ENCODE data around the gene CCDC54.

The CCDC54 gene

DNA sequence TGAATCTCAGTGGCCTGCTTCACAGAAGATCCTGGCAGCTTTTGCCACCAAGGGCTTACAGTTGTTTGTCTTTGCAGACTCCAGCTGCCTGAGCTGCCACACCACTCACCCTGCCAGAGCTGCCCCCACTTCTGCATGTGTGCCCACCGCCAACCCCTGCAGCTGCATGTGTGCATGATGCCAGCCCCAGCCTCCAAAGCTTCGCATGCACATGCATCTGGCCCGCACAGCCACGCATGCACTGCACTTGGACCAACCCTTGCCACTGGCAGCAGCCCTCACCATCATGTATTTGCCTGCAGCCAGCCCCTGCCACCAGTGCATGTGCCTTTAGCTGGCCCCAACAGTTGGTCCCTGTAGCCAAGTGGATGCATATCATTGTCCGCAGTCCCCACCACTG lies 31.3 kb downstream of the CCDC54 start:
- no peak for DNase-seq
- H3K27ac ChIP-seq (ENCODE audit: insufficient read depth, low read length, poor library complexity, severe bottlenecking), result no peak overlapping the region
- H3K27me3 ChIP-seq (replicated peaks; ENCODE audit: control insufficient read depth, insufficient read depth, low read length, poor library complexity, severe bottlenecking), result no peaks in the 10 kb centered on the region
- no peak overlapping the region for H3K4me3 ChIP-seq (ENCODE audit: insufficient read depth, low read depth, low read length, poor library complexity, severe bottlenecking)
- H3K9me3 ChIP-seq (ENCODE audit: control insufficient read depth, low read length), result no peaks in the 10 kb centered on the region
- no peaks in the 10 kb centered on the region for H3K4me1 ChIP-seq (ENCODE audit: control insufficient read depth, insufficient read depth, low read length, poor library complexity, severe bottlenecking)
- H3K36me3 ChIP-seq (ENCODE audit: control insufficient read depth, insufficient read depth, low read length), result no peaks in the 10 kb centered on the region

DNA sequence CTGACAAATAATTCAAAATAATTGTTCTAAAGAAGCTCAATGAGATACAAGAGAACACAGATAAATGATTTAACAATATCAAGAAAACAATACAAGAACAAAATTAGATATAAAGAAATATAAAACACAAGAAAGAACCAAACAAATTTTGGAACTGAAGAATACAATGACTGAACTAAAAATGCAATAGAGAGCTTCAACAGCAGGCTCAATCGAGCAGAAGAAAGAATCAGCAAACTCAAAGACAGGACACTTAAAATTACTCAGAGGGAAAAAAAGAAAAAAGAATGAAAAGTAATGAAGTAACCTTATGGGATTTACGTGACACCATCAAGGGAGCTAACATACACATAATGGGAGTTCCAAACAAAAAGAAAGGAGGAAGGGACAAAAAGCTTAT lies 32.1 kb downstream of the CCDC54 start:
- Histone ChIP-seq H3K27ac (ENCODE audit: insufficient read depth, low read length, poor library complexity, severe bottlenecking) (no peak overlapping the region), H3K9me3 (ENCODE audit: control insufficient read depth, low read length) (no peaks in the 10 kb centered on the region), H3K4me1 (ENCODE audit: control insufficient read depth, insufficient read depth, low read length, poor library complexity, severe bottlenecking) (no peaks in the 10 kb centered on the region)

GRCh38 chr3:107410606-107411005 lies 33.4 kb downstream of the CCDC54 start:
- Histone ChIP-seq H3K9me3 (ENCODE audit: control insufficient read depth, low read length) (no peaks in the 10 kb centered on the region), H3K4me3 (ENCODE audit: insufficient read depth, low read depth, low read length, poor library complexity, severe bottlenecking) (no peak overlapping the region), H3K27me3 (replicated peaks; ENCODE audit: control insufficient read depth, insufficient read depth, low read length, poor library complexity, severe bottlenecking) (no peaks in the 10 kb centered on the region), H3K4me1 (ENCODE audit: control insufficient read depth, insufficient read depth, low read length, poor library complexity, severe bottlenecking) (no peaks in the 10 kb centered on the region), H3K27ac (ENCODE audit: insufficient read depth, low read length, poor library complexity, severe bottlenecking) (no peak overlapping the region), H3K36me3 (ENCODE audit: control insufficient read depth, insufficient read depth, low read length) (no peaks in the 10 kb centered on the region)
- DNase-seq, result no peak

More for the DNA sequence above, 32.1 kb downstream of the CCDC54 start:
- no peak overlapping the region for H3K4me3 ChIP-seq (ENCODE audit: insufficient read depth, low read depth, low read length, poor library complexity, severe bottlenecking)
- H3K36me3 ChIP-seq (ENCODE audit: control insufficient read depth, insufficient read depth, low read length), result no peaks in the 10 kb centered on the region
- no peak for DNase-seq
- H3K27me3 ChIP-seq (replicated peaks; ENCODE audit: control insufficient read depth, insufficient read depth, low read length, poor library complexity, severe bottlenecking), result no peaks in the 10 kb centered on the region

DNA sequence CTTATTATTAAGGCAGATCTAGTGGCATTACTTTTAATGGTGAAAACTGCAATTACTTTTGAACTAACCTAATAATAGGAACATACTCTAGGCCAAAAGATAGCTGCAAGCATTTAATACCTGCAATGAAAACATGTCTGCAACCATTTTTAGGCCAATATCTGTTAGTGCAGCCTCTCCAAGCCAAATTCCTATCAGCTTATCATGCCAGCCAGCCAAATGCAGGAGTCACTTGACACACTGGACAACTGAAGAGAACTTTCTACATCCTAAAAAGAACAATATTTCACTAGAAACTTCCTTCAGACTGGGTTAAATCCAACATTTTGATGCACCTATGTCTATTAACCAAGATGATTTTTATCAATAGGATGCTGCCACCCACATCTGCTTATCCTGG lies 33.8 kb downstream of the CCDC54 start:
- Histone ChIP-seq H3K4me3 (ENCODE audit: insufficient read depth, low read depth, low read length, poor library complexity, severe bottlenecking) (no peak overlapping the region), H3K9me3 (ENCODE audit: control insufficient read depth, low read length) (no peaks in the 10 kb centered on the region), H3K27me3 (replicated peaks; ENCODE audit: control insufficient read depth, insufficient read depth, low read length, poor library complexity, severe bottlenecking) (no peaks in the 10 kb centered on the region), H3K4me1 (ENCODE audit: control insufficient read depth, insufficient read depth, low read length, poor library complexity, severe bottlenecking) (no peaks in the 10 kb centered on the region), H3K27ac (ENCODE audit: insufficient read depth, low read length, poor library complexity, severe bottlenecking) (no peak overlapping the region), H3K36me3 (ENCODE audit: control insufficient read depth, insufficient read depth, low read length) (no peaks in the 10 kb centered on the region)
- DNase-seq, result no peak

DNA sequence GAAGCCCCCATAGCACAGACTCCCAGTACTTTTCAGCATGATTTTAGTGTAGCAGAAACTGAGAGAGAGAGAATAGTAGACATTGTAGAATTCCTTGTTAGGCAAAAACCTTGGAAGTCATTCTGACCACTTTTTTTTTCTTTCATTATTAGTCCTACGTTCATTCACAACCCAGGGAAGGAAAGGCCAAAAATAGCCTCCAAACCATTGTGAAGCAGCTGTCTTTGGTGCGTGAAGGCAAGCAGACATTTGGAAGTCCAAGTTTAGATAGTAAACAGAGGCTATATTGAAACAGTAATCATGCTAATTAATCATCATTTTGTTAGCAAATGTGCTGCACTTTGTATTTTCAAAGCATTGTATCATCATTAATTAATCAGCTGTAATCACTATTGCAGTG lies 34.5 kb downstream of the CCDC54 start:
- no peak overlapping the region for H3K27ac ChIP-seq (ENCODE audit: insufficient read depth, low read length, poor library complexity, severe bottlenecking)

DNA sequence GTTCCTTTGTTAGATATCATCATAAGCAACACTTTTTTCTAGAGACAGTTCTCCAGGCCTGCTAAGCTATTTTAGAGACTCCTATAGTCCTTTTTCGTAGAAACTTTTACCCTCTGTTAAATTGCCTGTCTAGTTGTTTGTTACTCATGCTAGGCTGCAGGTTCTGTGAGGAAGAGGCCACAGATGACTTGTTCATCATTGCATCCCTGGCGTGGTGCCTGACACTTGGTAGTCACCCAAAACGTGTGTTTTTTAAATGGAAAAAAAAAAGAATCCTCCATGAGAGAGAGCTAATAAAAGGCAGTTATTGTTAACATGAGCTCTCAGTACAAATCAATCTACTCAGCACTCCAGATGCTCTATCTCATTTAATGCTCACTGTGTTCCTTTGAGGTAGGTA lies 35.1 kb downstream of the CCDC54 start:
- Histone ChIP-seq H3K36me3 (ENCODE audit: control insufficient read depth, insufficient read depth, low read length) (no peaks in the 10 kb centered on the region), H3K4me1 (ENCODE audit: control insufficient read depth, insufficient read depth, low read length, poor library complexity, severe bottlenecking) (no peaks in the 10 kb centered on the region), H3K9me3 (ENCODE audit: control insufficient read depth, low read length) (no peaks in the 10 kb centered on the region), H3K4me3 (ENCODE audit: insufficient read depth, low read depth, low read length, poor library complexity, severe bottlenecking) (no peak overlapping the region), H3K27ac (ENCODE audit: insufficient read depth, low read length, poor library complexity, severe bottlenecking) (no peak overlapping the region), H3K27me3 (replicated peaks; ENCODE audit: control insufficient read depth, insufficient read depth, low read length, poor library complexity, severe bottlenecking) (no peaks in the 10 kb centered on the region)
- DNase-seq, result no peak

More for the DNA sequence above, 34.5 kb downstream of the CCDC54 start:
- no peak overlapping the region for H3K4me3 ChIP-seq (ENCODE audit: insufficient read depth, low read depth, low read length, poor library complexity, severe bottlenecking)
- no peak for DNase-seq
- no peaks in the 10 kb centered on the region for H3K36me3 ChIP-seq (ENCODE audit: control insufficient read depth, insufficient read depth, low read length)
- no peaks in the 10 kb centered on the region for H3K27me3 ChIP-seq (replicated peaks; ENCODE audit: control insufficient read depth, insufficient read depth, low read length, poor library complexity, severe bottlenecking)
- H3K4me1 ChIP-seq (ENCODE audit: control insufficient read depth, insufficient read depth, low read length, poor library complexity, severe bottlenecking), result no peaks in the 10 kb centered on the region
- no peaks in the 10 kb centered on the region for H3K9me3 ChIP-seq (ENCODE audit: control insufficient read depth, low read length)

DNA sequence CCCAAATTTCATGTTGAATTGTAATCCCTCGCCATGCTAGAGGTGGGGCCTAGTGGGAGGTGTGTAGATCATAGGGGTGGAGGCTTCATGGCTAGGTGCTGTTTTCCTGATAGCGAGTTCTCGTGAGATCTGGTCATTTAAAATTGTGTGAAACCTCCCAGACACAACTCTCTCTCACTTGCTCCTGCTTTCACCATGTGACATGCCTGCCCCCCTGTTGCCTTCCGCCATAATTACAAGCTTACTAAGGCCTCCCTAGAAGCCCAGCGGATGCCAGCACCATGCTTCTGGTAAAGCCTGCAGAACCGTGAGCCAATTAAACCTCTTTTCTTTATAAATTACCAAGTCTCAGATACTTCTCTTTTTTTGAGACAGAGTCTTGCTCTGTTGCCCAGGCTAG lies 36.0 kb downstream of the CCDC54 start:
- Histone ChIP-seq H3K4me3 (ENCODE audit: insufficient read depth, low read depth, low read length, poor library complexity, severe bottlenecking) (no peak overlapping the region), H3K4me1 (ENCODE audit: control insufficient read depth, insufficient read depth, low read length, poor library complexity, severe bottlenecking) (no peaks in the 10 kb centered on the region), H3K9me3 (ENCODE audit: control insufficient read depth, low read length) (no peaks in the 10 kb centered on the region), H3K27me3 (replicated peaks; ENCODE audit: control insufficient read depth, insufficient read depth, low read length, poor library complexity, severe bottlenecking) (no peaks in the 10 kb centered on the region), H3K27ac (ENCODE audit: insufficient read depth, low read length, poor library complexity, severe bottlenecking) (no peak overlapping the region), H3K36me3 (ENCODE audit: control insufficient read depth, insufficient read depth, low read length) (no peaks in the 10 kb centered on the region)
- no peak for DNase-seq

- no peaks in the 10 kb centered on the region for H3K36me3 ChIP-seq (ENCODE audit: control insufficient read depth, insufficient read depth, low read length)
- H3K27ac ChIP-seq (ENCODE audit: insufficient read depth, low read length, poor library complexity, severe bottlenecking), result no peak overlapping the region
- no peaks in the 10 kb centered on the region for H3K27me3 ChIP-seq (replicated peaks; ENCODE audit: control insufficient read depth, insufficient read depth, low read length, poor library complexity, severe bottlenecking)
- H3K4me3 ChIP-seq (ENCODE audit: insufficient read depth, low read depth, low read length, poor library complexity, severe bottlenecking), result no peak overlapping the region
- no peaks in the 10 kb centered on the region for H3K9me3 ChIP-seq (ENCODE audit: control insufficient read depth, low read length)
- no peak for DNase-seq
- H3K4me1 ChIP-seq (ENCODE audit: control insufficient read depth, insufficient read depth, low read length, poor library complexity, severe bottlenecking), result no peaks in the 10 kb centered on the region
These were observed 37.2 kb downstream of the CCDC54 start for GRCh38 chr3:107414325-107414964.

- Histone ChIP-seq H3K4me3 (ENCODE audit: insufficient read depth, low read depth, low read length, poor library complexity, severe bottlenecking) (no peak overlapping the region), H3K27ac (ENCODE audit: insufficient read depth, low read length, poor library complexity, severe bottlenecking) (no peak overlapping the region), H3K27me3 (replicated peaks; ENCODE audit: control insufficient read depth, insufficient read depth, low read length, poor library complexity, severe bottlenecking) (no peaks in the 10 kb centered on the region), H3K9me3 (ENCODE audit: control insufficient read depth, low read length) (no peaks in the 10 kb centered on the region), H3K4me1 (ENCODE audit: control insufficient read depth, insufficient read depth, low read length, poor library complexity, severe bottlenecking) (no peaks in the 10 kb centered on the region), H3K36me3 (ENCODE audit: control insufficient read depth, insufficient read depth, low read length) (no peaks in the 10 kb centered on the region)
- no peak for DNase-seq
These were observed 38.9 kb downstream of the CCDC54 start for GRCh38 chr3:107416138-107416537.

DNA sequence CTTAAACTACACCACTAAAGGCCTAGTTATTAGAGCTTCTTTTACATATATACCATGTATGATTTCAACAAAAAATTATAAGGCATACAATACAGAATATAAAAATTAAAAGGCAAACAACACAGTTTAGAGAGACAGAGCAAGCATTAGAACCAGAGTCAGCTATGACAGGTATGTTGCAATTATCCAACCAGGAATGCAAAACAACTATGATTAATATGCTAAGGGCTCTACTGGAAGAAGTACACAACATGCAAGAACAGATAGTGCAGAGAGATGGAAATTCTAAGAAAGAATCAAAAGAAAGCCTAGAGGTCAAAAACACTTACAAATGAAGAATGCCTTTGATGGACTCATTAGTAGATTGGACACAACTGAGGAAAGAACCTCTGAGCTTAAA lies 39.6 kb downstream of the CCDC54 start:
- Histone ChIP-seq H3K36me3 (ENCODE audit: control insufficient read depth, insufficient read depth, low read length) (no peaks in the 10 kb centered on the region), H3K4me1 (ENCODE audit: control insufficient read depth, insufficient read depth, low read length, poor library complexity, severe bottlenecking) (no peaks in the 10 kb centered on the region), H3K4me3 (ENCODE audit: insufficient read depth, low read depth, low read length, poor library complexity, severe bottlenecking) (no peak overlapping the region), H3K27me3 (replicated peaks; ENCODE audit: control insufficient read depth, insufficient read depth, low read length, poor library complexity, severe bottlenecking) (no peaks in the 10 kb centered on the region), H3K9me3 (ENCODE audit: control insufficient read depth, low read length) (no peaks in the 10 kb centered on the region), H3K27ac (ENCODE audit: insufficient read depth, low read length, poor library complexity, severe bottlenecking) (no peak overlapping the region)
- no peak for DNase-seq

Data from effector memory CD4-positive, alpha-beta T cell (primary cell).